GM21360 (cell line): Measurements from ENCODE around the gene YTHDF1.
"Not testable (repeated sequence)": the region's sequence is repeated elsewhere in the genome, so short reads cannot be mapped to it uniquely, and the experiment has no call there.

Experiments
- ATAC-seq: cut with Tn5 transposase; IDR thresholded peaks from one replicate; pipeline ENCODE4 v1.9.1; 2021; ENCODE audit warnings: mild to moderate bottlenecking, moderate library complexity; ENCODE audit not compliant: unreplicated experiment

The YTHDF1 gene

DNA sequence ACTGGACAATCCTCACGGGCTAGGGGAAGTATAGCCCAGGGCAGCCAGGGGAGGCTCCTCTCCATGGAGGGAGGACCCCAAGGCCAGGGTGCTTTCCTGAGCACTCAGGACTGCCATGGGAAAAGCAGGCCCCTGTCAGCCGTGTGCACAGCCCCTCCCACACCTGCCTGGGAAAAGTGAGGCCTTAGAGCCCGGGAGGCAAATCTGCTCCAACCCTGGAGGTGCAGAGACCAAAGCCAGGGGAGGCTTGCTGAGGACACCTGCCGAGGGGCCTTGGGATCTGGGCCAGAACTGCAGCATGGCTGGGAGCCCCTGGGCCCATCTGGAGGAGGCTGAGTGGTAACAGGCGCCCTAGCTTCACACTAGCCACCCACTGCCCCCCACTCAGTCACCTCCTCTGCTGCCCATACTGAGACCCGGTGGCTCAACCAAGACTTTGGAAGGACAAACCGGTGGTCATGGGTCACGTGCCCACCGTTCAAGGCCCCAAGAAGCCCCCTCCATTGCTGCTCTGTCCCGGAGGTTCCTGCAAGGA is 55.2 kb downstream of the YTHDF1 start:
- ATAC-seq, result no peak

DNA sequence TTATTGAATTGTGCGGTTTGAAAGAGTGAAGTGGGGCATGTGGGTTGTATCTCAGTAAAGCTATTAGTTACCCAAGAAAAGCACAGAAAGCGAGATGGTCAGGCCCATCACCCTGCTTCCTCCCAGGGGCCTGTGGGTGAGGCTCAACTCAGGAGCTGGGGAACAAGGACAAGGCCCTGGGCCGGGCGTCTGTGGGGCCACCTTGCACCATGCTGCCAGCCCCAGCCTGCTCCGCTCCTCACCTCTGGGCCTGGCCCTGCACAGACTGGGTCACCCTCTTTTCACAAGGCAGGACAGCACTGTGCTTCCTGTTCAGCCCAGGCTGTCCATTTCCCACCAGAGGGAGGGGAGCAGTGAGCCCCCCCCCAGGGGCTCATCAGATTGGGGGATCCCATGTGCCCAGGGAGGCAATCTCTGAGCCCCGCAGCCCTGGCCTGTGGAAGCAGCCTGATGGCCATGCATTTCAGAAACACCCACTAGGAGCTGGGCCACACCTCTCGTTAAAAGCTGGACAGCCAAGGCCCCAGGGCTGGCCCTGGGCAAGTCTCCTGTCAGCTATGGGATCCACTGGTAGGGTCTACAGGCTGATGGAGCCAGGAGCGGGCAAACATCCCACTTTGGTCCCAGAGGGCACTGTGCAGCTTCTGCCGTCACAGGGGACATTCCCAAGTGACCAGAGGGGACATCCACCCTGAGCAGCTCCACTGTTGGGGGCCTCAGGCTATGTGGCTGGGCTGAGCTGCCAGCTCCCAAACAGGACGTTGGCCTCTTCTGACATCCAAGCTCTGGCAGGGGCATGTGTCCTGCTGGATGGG is 55.9 kb downstream of the YTHDF1 start:
- ATAC-seq, result no peak

- not testable (repeated sequence) for ATAC-seq
Measured at GRCh38 chr20:63159251-63159650, 56.7 kb downstream of the YTHDF1 start.

DNA sequence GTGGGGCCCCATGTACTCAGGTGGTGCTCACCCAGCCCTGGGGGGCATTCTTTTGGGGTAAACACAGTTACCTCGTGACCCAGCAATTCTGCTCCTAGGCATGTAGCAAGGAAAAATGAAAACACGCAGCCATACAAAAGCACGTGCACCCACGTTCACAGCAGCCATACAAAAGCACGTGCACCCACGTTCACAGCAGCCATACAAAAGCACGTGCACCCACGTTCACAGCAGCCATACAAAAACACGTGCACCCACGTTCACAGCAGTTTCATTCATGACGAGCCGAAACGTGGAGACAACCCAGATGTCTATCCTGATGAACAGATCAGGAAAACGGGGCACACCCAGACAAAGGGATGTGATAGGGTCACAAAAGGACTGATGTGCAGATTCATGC is 57.1 kb downstream of the YTHDF1 start:
- no peak for ATAC-seq

GRCh38 chr20:63158352-63158751 is 57.6 kb downstream of the YTHDF1 start:
- no peak for ATAC-seq

DNA sequence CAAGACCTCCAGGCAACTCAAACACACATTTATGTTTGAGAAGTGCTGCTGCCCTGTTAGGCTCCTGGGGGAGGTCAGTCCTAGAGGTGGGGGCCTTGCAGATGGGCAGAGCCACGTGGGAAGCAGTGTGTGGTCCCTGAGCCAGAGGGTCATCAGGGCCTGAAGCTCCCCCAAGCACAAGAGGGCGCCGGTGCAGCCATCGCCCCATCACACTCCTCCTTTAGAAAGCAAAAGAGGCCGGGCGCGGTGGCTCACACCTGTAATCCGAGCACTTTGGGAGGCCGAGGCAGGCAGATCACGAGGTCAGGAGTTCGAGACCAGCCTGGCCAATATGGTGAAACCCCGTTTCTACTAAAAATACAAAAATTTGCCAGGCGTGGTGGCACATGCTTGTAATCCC is 58.5 kb downstream of the YTHDF1 start:
- ATAC-seq, result not testable (repeated sequence)

- ATAC-seq, result no peak
Measured at GRCh38 chr20:63156221-63156671, 59.7 kb downstream of the YTHDF1 start.

GRCh38 chr20:63155266-63156165 is 60.4 kb downstream of the YTHDF1 start:
- no peak for ATAC-seq

GRCh38 chr20:63154395-63154794 is 61.5 kb downstream of the YTHDF1 start:
- no peak for ATAC-seq

GRCh38 chr20:63153254-63154221 is 62.4 kb downstream of the YTHDF1 start:
- ATAC-seq, result no peak

DNA sequence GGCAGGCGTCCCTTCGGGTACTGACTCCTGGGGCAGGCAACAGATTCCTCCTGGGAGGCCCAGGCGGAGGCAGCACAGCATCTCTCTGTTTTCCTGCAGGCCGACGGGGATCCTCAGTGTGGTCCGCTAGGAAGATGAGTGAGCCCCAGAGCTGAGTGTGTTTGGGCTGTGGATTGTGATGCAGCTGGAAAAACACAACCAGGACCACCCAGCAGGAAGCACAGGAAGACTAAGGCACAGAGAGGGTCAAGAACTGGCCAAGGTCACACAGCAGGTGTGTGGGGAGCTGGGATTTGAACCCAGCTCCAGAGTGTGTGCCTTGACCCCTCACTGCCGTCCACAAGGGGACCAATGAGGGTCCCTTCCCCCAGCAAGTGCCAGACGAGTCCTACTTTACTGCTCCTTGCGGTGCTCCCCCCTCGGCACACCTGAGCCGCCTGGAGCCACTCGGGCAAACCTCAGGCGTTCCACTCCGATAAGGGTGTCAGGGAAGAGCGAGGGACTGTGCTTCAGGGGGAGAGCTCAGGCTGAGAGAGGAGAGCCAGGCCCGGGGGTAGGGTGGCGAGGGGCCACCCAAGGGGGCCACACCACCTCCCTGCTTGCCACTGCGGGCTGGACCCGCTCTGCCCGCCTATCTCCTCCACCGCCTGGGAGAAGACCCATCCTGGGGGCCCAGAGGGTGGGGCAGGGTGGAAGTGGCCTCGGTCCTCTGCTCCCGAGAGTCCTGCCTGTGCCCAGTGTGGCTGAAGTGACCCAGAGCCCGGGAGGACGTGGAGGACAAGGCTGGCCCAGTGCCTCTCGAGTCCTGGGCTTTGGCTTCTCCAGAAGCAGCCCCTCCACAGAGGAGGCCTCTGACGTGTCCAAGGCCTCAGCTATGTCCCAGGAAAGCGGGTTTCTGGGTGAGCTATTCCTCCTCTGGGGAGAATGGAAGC is 63.3 kb downstream of the YTHDF1 start:
- ATAC-seq, result no peak

DNA sequence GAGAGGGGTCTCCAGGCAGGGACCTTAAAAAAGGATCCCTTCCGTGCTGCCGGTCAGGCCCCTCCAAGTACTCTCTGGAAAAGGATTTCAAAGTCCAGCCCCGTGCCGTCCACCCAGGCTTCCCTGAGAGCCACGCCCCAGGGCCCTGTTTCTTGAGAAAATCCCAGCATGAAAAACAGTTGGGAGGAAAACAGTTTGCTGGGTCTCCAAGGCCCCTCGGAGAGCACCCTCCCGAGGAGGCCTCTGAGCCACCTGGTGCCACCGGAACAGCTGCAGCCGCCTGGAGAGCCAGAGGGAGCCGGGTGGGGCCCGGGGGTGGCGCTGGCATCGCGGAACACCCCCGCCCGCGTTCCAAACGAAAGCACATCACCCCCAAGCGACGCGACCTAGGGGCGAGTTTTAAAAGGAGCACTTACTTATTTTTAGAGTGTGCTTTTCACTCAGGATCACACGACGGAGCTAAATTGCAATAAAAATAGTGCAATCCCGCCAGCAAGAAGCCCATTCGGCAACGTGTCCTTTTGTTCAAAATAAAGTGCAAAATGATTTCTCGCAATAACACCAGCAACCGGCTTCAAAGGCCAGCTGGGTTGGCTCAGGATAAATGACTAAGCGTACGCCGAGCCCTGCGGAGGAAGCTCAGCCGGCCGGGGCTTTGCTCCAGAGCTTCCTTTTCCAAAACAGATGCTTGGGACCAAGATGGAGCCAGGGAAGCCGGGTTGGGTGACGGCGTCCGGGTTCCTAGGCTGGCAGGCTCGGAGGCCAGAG is 64.2 kb downstream of the YTHDF1 start:
- no peak for ATAC-seq

- no peak for ATAC-seq
Measured at GRCh38 chr20:63150911-63151531, 64.9 kb downstream of the YTHDF1 start.

- ATAC-seq, result no peak
Measured at GRCh38 chr20:63150391-63150898, 65.5 kb downstream of the YTHDF1 start.

DNA sequence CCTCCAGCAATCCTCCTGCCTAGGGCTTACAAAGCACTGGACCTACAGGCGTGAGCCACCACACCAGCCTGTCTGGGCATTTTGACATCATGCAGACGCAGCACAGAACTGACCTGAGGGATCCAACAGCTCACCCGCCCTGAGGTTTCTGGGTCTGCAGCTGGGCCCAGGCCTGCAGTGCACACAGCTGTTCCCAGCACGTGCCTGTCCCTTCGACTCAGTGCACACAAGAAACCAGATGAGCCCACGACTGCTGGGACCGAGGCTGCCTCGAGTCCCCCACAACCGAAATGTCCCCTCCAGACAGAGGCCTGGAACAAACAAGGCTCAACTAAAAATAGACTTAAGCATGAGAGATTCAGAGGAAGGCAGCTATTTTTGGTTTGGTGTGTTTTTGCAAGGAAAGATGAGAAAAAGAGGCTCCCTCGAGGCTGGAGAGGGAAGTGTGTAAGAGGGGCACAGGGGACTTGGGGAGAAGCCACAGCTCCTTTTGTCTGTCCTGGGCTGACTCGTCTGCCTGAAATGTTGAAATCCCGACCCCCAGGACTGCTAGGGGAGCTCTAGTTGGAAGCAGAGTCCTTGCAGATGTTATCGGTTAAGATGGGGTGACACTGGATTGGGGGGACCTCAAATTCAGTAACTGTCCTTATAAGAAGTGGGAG is 66.3 kb downstream of the YTHDF1 start:
- ATAC-seq, result no peak

GRCh38 chr20:63148696-63149095 is 67.2 kb downstream of the YTHDF1 start:
- ATAC-seq, result no peak

DNA sequence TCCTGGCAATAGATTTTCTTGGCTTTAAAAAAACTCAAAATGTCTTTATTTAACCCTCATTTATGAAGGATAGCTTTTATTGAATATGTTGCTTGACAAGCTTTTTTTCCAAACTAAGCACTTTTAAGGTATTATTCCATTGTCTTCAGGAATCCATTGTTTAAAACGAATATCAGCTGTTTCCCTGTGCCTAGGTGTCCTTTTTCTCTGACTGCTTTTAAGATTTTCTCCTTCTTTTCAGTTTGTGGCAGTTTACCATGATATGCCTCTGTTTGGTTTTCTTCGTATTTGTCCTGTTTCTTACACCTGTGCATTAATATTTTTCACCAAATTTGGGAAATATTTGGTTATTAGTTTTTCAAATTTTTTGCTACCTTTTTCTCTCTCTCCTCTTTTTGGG is 68.4 kb downstream of the YTHDF1 start:
- ATAC-seq, result no peak
